ENCODE results near the gene FIGNL2.
"Not testable (repeated sequence)": the region's sequence is repeated elsewhere in the genome, so short reads cannot be mapped to it uniquely, and the experiment has no call there.

Gene FIGNL2

DNA sequence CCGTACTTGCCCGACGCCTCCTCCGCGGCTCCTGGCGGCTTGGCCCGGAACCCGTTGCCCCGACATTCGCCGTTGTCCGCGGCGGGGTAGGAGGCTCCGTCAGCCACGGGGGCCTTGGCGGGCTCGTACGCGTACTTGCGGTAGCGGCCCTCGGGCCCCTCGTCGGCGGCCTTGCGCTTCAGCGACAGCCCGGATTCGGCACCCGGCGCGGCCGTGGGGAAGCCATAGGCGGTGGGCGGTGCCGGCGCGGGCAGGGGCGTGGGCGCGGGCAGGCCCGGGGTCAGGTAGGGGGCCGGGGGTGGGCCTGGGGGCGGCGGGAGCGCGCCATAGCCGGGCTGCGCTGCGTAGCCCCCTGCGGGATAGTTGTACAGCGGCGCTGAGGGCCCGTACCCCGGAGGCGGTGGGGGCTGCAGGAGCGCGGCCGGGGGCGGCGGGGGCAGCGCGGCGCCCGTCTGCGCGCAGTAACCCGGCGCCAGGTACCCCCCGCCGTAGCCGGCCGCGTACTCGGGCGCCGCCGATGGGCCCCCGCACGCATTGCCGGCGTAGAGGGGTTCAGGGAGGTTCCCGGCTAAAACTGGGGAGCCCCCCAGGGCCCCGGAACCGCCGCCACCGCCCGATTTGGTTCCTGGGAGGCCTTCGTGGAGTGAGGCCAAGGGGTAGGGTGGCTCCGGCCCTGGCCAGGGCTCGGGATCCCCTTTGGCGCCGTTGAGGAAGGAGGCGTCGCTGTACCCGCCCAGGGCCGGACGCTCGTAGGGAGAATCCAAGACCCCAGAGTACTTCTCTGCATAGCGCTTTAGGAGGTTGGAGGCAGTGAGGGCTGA lies 26.9 kb downstream of the FIGNL2 start:
- intact Hi-C loops (cut with DNase I) = loop anchor here (5.0 kb wide), 1 partner anchor 229 kb away; the partner anchor contains the start of gene SCN8A
- DNase-seq = peak in 2 of 10 donors; percentile 72 to 75

DNA sequence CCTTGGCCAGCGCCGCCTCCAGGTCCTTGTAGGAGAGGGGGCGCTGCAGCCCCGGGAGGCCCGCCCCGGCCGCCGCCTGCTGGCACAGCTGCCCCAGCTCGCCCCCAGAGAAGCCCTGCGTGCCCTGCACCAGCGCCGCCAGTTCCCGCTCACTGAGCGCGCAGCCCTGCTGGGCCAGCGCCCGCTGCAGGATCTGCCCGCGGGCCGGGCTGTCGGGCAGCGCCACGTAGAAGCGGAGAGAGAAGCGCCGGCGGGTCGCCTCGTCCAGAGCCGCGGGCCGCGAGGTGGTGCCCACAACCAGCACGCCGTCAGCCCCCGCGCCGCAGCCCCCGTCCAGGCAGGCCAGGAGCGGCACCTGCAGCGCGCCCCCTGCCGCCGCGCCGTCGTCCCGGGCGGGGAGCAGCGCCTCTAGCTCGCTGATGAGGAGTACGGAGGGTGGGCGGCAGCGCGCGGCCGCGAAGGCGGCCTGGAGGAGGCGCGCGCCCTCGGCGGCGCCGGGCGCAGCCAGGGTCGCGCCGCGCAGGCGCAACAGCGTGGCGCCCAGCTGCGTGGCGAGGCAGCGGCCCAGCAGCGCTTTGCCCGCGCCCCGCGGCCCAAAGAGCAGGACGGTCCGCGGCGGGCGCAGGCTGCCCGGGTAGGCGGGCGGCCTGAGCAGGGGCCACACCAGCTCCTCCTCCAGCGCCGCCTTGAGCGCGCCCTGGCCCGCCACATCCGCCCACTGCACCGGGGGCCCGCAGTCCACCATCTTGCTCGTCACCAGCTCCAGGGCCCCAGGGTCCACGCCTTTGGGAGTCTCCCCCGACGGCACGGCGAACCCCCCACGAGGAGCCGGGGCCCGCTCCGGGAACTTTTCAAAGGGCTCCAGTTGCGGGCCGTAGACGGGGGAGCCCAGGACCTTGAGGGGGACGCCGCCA lies 27.7 kb downstream of the FIGNL2 start:
- DNase-seq = peak in 9 of 10 donors; percentile 61 to 96 (median 75)
- intact Hi-C loops (cut with DNase I) = loop anchor here (5.0 kb wide), 1 partner anchor 228 kb away; the partner anchor contains the start of gene SCN8A

DNA sequence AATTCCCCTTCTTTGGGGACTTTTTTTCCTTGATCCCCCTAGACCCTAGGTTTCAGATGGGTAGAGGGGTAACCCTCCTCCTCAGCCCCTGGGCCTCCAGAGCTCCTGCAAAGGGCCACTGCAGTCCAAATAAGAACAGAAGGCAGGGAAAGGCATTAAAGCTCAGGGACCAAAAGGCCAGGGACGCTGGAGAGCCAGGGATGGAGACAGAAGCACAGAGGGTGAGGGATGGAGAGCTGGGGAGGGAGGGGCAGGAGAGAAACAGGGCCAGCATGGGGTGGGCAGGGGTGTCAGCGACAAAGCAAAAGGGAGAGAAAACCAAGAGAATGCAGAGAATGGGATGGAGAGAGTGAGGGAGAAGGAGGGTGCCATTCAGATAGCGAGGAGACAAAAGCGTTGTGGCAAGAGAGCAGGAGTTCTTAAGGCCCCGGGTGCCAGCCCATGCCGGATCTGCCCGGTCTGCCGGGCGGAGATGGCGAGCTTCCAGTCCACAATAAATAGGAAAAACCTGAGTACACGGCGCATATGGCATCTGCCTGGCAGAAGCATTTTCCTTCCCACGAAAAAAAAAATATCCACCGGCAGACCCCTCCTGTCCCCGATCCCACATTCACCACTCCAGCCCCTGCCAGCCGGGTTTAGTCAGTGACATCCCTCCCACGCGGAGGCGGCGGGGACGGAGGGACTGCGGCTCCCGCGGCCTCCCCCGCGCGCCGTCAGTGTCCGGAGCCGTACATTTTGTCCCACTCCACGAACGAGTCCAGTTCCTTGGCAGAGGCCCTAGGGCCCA lies 28.6 kb downstream of the FIGNL2 start:
- intact Hi-C loops (cut with DNase I) = loop anchor here (5.0 kb wide), 2 partner anchors 228 to 288 kb away; partner anchors contain the start of gene SCN8A
- DNase-seq = peak in 8 of 10 donors; percentile 35 to 92 (median 60)

GRCh38 chr12:51818566-51819300 lies 29.8 kb downstream of the FIGNL2 start:
- DNase-seq = peak in 3 of 10 donors; percentile 13 to 80 (median 37)
- intact Hi-C loops (cut with DNase I) = loop anchor here (5.0 kb wide), 1 partner anchor 286 kb away; no protein-coding TSS in a partner anchor

- DNase-seq = peak in 1 of 10 donors; percentile 68
- intact Hi-C loops (cut with DNase I) = loop anchor here (5.0 kb wide), 1 partner anchor 286 kb away; no protein-coding TSS in a partner anchor
Measured at GRCh38 chr12:51818086-51818485, 30.4 kb downstream of the FIGNL2 start.

- intact Hi-C loops (cut with DNase I) = loop anchor here (2.0 to 5.0 kb wide), 2 partner anchors 285 to 392 kb away; partner anchors contain the start of gene SLC4A8
- DNase-seq = peak in 2 of 10 donors; percentile 43 to 80
Measured at GRCh38 chr12:51817027-51817953, 31.2 kb downstream of the FIGNL2 start.

DNA sequence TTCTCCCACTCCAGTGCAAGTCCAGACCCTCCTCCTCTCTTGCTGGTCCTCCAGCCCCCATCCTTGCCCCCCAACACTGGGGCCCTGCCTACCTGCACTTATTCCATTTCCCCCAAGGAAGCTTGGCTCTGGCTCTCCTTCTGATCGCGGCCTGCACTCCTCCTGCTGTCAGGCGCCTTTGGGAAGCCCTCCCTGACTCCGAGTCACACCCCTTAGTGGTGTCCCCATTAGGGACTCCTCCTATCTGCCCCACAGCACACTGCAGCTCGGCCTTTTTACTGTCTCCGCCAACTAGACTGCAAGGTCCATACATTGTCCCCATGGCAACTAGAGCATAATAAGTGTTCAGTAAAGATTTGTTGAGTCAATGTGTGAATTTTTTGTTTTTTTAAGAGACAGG lies 32.9 kb downstream of the FIGNL2 start:
- DNase-seq = peak in 1 of 10 donors; percentile 63
- intact Hi-C loops (cut with DNase I) = loop anchor here (5.0 kb wide), 1 partner anchor 283 kb away; no protein-coding TSS in a partner anchor

GRCh38 chr12:51814311-51815088 lies 34.0 kb downstream of the FIGNL2 start:
- peak in 9 of 10 donors; percentile 57 to 95 (median 68) for DNase-seq
- intact Hi-C loops (cut with DNase I) = loop anchor here (5.0 kb wide), 1 partner anchor 282 kb away; no protein-coding TSS in a partner anchor

DNA sequence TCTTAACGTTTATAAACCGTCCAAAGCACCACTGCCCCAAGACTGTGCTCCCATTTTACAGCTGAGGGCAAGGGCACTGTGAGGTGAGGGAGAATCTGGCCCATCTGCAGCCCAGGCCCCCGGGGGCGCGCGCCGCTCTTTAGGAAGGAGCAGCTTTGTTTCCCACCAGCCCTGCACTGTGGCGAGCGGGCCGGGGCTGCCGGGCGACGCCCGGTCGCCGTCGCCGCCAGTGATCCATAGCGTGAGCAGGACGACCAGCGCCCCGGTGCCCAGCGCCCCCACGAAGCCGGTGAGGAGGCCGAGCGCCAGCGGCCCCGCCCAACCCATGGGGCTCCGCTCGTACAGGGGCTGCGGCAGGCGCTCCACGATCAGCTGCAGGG lies 34.6 kb downstream of the FIGNL2 start:
- no peak for DNase-seq
- intact Hi-C loops (cut with DNase I) = no loop called here

- intact Hi-C loops (cut with DNase I) = no loop called here
- DNase-seq = peak in 1 of 10 donors; percentile 69
Measured at GRCh38 chr12:51812871-51813270, 35.6 kb downstream of the FIGNL2 start.

GRCh38 chr12:51811203-51812202 lies 37.0 kb downstream of the FIGNL2 start:
- intact Hi-C loops (cut with DNase I) = no loop called here
- peak in 1 of 10 donors; percentile 77 for DNase-seq

- intact Hi-C loops (cut with DNase I) = no loop called here
- DNase-seq = no peak
Measured at GRCh38 chr12:51809193-51809592, 39.3 kb downstream of the FIGNL2 start.

GRCh38 chr12:51806896-51807295 lies 41.6 kb downstream of the FIGNL2 start:
- DNase-seq = peak in 1 of 10 donors; percentile 68
- intact Hi-C loops (cut with DNase I) = no loop called here

DNA sequence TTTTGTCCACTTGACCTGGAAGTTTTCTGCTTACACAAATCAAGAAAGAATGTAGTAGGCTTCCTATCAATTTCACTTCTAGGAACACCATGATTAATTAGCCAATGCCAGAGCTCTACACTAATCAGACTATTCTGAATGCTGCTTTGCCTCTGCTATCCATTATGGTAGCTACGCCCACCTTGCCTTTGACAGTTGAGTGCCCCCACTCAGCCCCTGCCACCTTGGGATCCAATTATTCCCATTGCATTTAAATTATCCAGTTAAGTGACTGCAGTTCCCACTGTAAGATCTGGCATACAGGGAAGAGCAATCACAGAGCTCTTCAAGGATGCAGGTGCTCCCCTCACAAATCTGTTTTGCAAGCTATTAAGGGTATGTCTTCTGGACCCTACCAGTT lies 47.5 kb downstream of the FIGNL2 start:
- no peak for DNase-seq
- intact Hi-C loops (cut with DNase I) = no loop called here

GRCh38 chr12:51798501-51798900 lies 50.0 kb downstream of the FIGNL2 start:
- intact Hi-C loops (cut with DNase I) = no loop called here
- no peak for DNase-seq

DNA sequence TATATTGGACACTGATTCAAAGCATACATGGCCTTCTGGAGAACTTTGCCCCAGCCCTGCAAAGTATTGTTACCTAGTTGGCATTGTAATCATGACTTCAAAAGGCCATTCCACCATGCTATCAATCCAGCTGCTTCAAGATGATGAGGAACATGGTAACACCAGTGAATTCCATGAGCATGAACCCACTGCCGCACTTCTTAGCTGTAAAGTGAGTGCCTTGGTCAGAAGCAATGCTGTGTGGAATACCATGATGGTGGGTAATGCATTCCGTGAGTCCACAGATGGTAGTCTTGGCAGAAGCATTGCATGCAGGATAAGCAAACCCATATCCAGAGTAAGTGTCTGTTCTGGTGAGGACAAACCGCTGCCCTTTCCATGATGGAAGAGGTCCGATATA lies 50.5 kb downstream of the FIGNL2 start:
- DNase-seq; intact Hi-C loops (cut with DNase I): not testable (repeated sequence)

Data from posterior cingulate gyrus (tissue), 11 donors.